Measurements from ENCODE around the gene TMEM38A.
"Not testable (repeated sequence)": the region's sequence is repeated elsewhere in the genome, so short reads cannot be mapped to it uniquely, and the experiment has no call there.

The TMEM38A gene

DNA sequence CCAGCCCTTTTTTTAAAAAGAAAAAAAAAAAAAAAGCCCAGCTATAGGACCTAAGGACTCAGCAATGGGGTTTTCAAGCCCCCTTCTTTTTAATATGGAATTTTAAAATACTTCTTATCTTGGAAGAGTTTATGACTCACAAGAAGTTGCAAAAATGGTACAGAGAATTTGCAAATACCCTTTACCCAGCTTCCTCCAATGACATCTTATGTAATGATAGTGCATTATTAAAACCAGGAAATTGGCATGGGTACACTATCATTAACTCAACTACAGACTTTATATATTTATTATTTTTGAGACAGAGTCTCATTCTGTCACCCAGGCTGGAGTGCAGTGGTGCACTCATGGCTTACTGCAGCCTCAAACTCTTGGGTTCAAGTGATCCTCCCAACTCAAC, 16.1 kb downstream of the TMEM38A start:
- no peak for DNase-seq (ENCODE audit: low read depth in 2 of 2)

- DNase-seq (ENCODE audit: low read depth in 2 of 2), result no peak
Observed at GRCh38 chr19:16678498-16678897, 17.6 kb downstream of the TMEM38A start.

- no peak for DNase-seq (ENCODE audit: low read depth in 2 of 2)
Observed at GRCh38 chr19:16679811-16680210, 18.9 kb downstream of the TMEM38A start.

GRCh38 chr19:16682539-16682938, 21.6 kb downstream of the TMEM38A start:
- DNase-seq (ENCODE audit: low read depth in 2 of 2), result no peak

- no peak for DNase-seq (ENCODE audit: low read depth in 2 of 2)
Observed at GRCh38 chr19:16684216-16684615, 23.3 kb downstream of the TMEM38A start.

- no peak for DNase-seq (ENCODE audit: low read depth in 2 of 2)
Observed at GRCh38 chr19:16688084-16688483, 27.1 kb downstream of the TMEM38A start.

GRCh38 chr19:16698914-16699313, 38.0 kb downstream of the TMEM38A start:
- DNase-seq (ENCODE audit: low read depth in 2 of 2), result no peak

DNA sequence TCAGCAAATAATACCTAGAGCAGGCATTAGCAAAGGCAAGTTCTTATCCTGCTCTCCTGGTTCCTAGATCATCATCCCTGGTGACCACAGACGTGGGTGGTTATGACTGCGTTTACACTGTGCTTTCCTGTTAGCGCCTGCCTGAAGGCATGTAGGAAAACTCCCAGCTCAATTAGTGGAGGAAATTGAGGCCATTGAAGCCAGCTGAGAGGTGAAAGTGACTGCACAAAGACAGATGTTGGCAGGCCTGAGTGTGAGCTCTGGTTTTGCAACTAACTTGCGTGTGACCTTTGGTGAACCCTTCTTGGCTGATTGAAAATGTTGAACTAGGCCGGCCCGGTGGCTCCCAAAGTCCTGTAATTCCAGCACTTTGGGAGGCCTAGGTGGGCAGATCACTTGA, 41.2 kb downstream of the TMEM38A start:
- DNase-seq (ENCODE audit: low read depth in 2 of 2), result no peak

DNA sequence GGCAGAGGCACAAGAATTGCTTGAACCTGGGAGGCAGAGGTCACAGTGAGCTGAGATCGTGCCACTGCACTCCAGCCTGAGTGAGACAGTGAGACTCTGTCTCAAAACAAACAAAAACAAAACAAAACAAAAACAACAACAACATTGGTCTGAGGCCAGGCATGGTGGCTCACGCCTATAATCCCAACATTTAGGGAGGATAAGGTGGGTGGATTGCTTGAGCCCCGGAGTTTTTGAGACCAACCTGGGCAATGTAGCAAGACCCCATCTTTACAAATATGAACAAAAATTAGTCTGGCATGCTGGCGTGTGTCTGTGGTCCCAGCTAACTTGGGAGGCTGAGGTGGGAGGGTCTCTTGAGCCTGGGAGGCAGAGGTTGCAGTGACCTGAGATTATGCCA, 42.7 kb downstream of the TMEM38A start:
- no peak for DNase-seq (ENCODE audit: low read depth in 2 of 2)

DNA sequence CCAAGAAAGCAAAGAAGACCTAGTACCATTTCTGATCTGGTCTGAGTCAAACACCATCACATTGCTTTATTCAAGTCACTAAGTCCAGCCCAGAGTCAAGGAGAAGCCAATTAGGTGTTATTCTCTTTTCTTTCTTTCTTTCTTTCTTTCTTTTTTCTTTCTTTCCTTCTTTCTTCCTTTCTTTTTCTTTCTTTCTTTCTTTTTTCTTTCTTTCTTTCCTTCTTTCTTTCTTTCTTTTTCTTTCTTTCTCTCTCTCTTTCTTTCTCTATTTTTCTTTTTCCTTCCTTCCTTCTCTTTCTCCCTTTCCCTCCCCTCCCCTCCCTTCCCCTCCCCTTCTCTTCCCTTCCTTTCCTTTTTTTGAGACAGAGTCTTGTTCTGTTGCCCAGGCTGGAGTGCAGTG, 49.9 kb downstream of the TMEM38A start:
- DNase-seq (ENCODE audit: low read depth in 2 of 2), result not testable (repeated sequence)

DNA sequence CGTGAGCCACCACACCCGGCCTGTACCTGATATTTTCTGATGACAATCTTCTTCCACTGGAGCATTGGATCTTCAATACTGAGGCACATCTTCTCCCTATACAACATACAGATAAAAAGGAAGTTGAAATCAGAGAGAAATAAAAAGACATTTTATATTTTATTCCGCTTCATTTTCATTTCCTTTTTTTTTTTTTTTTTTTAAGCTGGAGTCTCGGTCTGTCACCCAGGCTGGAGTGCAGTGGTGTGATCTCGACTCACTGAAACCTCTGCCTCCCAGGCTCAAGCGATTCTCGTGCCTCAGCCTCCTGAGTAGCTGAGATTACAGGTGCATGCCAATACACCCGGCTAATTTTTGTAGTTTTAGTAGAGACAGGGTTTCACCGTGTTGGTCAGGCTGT, 51.4 kb downstream of the TMEM38A start:
- not testable (repeated sequence) for DNase-seq (ENCODE audit: low read depth in 2 of 2)

DNA sequence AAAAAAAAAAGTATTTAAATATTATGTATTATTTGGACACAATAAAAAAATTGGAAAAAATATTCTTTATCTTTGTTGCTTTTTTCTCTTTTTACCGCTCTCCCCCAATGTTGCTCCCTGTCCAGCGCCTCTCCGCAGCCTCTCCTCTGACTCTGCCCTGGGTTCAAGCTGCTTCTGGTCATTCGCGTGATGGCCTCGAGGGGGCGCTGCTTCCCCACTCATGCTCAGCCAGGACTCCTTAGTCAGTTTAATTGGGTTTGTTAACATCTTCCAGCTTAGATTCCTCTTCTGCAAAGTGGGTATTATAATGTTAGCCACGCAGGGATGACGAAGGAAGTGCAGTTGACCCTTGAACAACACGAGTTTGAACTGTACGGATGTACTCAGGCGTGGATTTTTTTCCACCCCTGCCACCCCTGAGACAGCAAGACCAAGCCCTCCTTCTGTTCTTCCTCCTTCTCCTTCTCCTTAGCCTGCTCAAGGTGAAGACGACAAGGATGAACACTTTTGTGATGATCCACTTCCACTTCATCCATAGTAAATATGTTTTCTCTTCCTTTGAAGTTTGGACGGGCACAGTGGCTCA, 53.9 kb downstream of the TMEM38A start:
- no peak for DNase-seq (ENCODE audit: low read depth in 2 of 2)

GRCh38 chr19:16715611-16716010, 54.7 kb downstream of the TMEM38A start:
- DNase-seq (ENCODE audit: low read depth in 2 of 2), result no peak

GRCh38 chr19:16721051-16721450, 60.1 kb downstream of the TMEM38A start:
- DNase-seq (ENCODE audit: low read depth in 2 of 2), result no peak

- DNase-seq (ENCODE audit: low read depth in 2 of 2), result no peak
Observed at GRCh38 chr19:16722591-16722990, 61.7 kb downstream of the TMEM38A start.

- DNase-seq (ENCODE audit: low read depth in 2 of 2), result no peak
Observed at GRCh38 chr19:16726916-16727315, 66.0 kb downstream of the TMEM38A start.

DNA sequence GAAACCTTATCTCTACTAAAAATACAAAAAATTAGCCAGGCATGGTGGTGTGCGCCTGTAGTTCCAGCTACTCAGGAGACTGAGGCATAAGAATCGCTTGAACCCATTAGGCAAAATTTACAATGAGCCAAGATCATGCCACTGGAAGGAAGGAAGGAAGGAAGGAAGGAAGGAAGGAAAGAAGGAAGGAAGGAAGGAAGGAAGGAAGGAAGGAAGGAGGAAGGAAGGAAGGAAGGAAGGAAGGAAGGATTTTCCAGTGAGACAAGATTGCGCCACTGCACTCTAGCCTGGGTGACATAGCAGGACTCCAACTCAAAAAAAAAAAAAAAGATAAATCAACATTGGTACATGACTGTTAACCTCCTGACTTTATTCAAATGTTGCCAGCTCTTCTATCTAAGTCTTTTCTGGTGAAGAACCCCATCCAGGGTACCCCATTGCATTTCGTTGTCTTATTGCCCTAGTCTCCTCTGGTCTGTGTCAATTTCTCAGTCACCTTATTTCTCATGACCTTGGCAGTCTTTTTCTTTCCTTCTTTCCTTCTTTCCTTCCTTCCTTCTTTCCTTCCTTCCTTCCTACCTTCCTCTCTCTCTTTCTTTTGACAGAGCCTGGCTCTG, 74.8 kb downstream of the TMEM38A start:
- not testable (repeated sequence) for DNase-seq (ENCODE audit: low read depth in 2 of 2)

DNA sequence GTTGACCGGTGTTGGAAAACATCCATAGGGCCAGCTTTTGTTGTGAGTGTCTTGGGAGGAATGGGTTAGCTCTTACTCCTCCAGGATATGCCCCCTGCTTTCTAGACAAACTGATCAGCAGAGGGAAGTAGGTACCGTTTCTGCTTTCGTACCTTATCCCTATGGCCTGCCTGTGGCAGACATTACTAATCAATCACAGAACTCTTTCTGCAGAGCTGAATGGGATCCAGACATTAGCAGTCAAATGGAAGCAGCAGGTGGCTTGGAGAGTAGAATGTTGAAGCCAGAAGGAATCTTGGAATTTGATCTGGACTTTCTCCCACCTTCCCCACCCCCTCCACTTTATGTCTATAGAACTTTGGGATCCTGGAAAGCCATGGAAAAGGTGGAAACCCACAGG, 75.8 kb downstream of the TMEM38A start:
- no peak for DNase-seq (ENCODE audit: low read depth in 2 of 2)

GRCh38 chr19:16737911-16738310, 77.0 kb downstream of the TMEM38A start:
- no peak for DNase-seq (ENCODE audit: low read depth in 2 of 2)

GRCh38 chr19:16739546-16739945, 78.6 kb downstream of the TMEM38A start:
- DNase-seq (ENCODE audit: low read depth in 2 of 2), result no peak
